Activated CD4-positive, alpha-beta memory T cell treated with anti-CD3 and anti-CD28 coated beads for 36 hours (primary cell): ENCODE data around the gene ZNF784. TPM values are rescaled to one million over a fixed set of nuclear protein-coding genes. Genes with fewer than 3 reads are reported as not detected.

Experiments used
- CTCF ChIA-PET: fragments of 350-600 bp; sonication (Branson Sonifier 250); formaldehyde crosslinking; loops from one replicate; lab custom pipeline; 2021; ENCODE audit warnings: antibody characterized with exemption, inconsistent platforms; lab: Charles Lee
- POLR2A ChIA-PET: fragments of 350-600 bp; sonication (Branson Sonifier 250); formaldehyde crosslinking; loops from one replicate; lab custom pipeline; 2021; ENCODE audit warnings: antibody characterized with exemption; lab: Charles Lee
- DNase-seq: peaks from one replicate; pipeline ENCODE4 v3.0.0-alpha.2; 2020
- H3K27ac Mint-ChIP-seq: one replicate; pipeline ENCODE4 v1.8.0; 2021; ENCODE audit warnings: mixed read lengths
- H3K27me3 Mint-ChIP-seq: one replicate; pipeline ENCODE4 v1.8.0; 2021; ENCODE audit warnings: mixed read lengths
- H3K36me3 Mint-ChIP-seq: one replicate; pipeline ENCODE4 v1.8.0; 2021; ENCODE audit warnings: mixed read lengths
- H3K4me1 Mint-ChIP-seq: one replicate; pipeline ENCODE4 v1.8.0; 2021; ENCODE audit warnings: low read depth, mixed read lengths
- H3K4me3 Mint-ChIP-seq: one replicate; pipeline ENCODE4 v1.8.0; 2021; ENCODE audit warnings: mild to moderate bottlenecking, mixed read lengths
- H3K9me3 Mint-ChIP-seq: one replicate; pipeline ENCODE4 v1.8.0; 2021; ENCODE audit warnings: mixed read lengths
- intact Hi-C: fragments of 100-400 bp; cut with micrococcal nuclease; formaldehyde crosslinking; loops from one replicate; pipeline ENCODE4 v1.15.1; 2023
- total RNA-seq, 2 experiments: library from RNA; stranded (reverse); gene quantifications; one replicate each; pipeline ENCODE4 v1.2.3, GENCODE V29; 2021

Gene ZNF784
- total RNA-seq, 2 experiments from 2014 or later = 3.9 to 4.4 TPM

DNA sequence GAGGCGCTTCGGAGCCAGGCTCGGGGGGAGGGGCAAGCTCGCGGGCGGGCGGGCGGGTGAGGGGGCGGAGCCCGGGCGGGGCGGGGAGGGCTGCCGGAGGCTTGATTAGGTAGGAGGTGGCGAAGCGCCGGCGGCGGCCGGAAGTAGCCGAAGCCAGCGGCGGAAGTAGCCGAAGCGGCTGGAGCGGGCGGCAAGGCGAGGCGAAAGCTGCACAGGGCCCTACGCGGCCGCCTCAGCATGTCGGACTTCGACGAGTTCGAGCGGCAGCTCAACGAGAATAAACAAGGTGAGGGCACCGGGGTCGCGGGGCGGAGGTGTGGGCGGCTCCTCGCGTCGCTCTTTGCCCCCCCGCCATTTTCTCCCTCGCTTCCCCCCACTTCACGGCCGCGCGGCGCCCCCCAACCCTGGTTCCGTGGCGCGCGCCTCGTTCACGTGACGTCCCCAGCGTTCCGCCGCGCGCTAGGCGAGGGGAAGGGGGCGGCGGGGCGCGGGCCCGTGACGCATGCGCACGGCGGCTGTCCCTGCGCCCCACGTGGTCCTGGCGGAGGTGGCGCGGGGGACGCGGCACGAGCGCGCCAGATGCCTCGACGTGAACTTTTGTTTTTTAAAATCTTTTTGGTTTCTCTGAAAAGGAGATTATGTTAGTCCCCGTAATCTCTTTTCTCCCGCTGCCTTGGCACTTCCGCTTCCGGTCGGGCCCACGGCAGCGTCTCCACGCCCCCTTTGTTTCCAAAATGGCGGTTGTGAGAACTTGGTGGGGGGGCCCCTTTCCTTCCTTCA lies 30.7 kb upstream of the ZNF784 start, which contains the start of gene U2AF2:
Gene U2AF2 (plus strand): TSS at position 168 of the 780 bp plus-strand sequence. CDS start 70 bp downstream, at position 238.
- Mint-ChIP-seq H3K4me3 (peak within 1 kb of the TSS; percentile 93), H3K9me3 (no peaks in the 10 kb centered on the region), H3K36me3 (peaks cover 32% of the 10 kb centered on the region), H3K27ac (peak within 1 kb of the TSS; percentile 100), H3K4me1 (peaks cover 29% of the 10 kb centered on the region), H3K27me3 (no peaks in the 10 kb centered on the region)
- ChIA-PET POLR2A (interaction anchor here (0.6 to 1.7 kb wide), 8 partner anchors 12 to 347 kb away, joined by 3 to 19 read pairs (median 4); partner anchors contain the start of genes FIZ1, KMT5C, UBE2S and ZNF581), CTCF (interaction anchor here (0.7 to 2.3 kb wide), 13 partner anchors 9 to 404 kb away, joined by 3 to 31 read pairs (median 5); partner anchors contain the start of genes FIZ1 and ZNF581)
- peak; percentile 97 for DNase-seq
- intact Hi-C loops = loop anchor here (1.0 to 10.0 kb wide), 11 partner anchors 12 to 1463 kb away; partner anchors contain the start of genes EPN1, FIZ1, LENG8 and PPP1R12C

DNA sequence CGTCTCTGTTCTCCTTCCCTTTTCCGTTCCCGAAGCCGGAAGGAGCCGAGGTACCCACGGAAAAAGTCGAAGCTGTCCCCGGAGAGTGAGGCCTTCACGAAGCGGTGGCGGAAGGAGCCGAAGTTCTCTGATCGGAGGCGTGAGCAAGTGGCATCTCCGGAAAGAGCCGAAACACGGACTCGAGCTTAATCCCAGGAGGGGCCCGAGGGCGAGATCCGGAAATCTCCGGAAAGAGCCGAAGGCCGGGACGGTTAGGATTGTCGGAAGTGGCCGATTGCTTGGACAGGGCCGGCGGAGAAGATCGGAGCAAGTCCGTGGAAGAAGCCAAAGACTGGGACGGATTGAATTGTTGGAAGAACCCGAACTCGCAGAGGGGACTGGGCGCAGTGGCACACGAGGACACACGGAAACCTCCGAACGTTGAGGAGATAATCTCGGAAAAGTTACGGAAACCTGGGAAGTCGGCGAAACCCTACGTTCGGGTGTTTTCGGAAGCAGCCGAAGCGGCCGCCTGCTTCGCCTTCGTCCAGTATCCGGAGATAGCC lies 30.0 kb upstream of the ZNF784 start:
- intact Hi-C loops = loop anchor here (1.0 to 10.0 kb wide), 9 partner anchors 11 to 1462 kb away; partner anchors contain the start of genes FIZ1, LENG8, RPL28 and TSEN34
- ChIA-PET CTCF (interaction anchor here (0.7 to 2.3 kb wide), 14 partner anchors 9 to 404 kb away, joined by 3 to 31 read pairs (median 5); partner anchors contain the start of genes FIZ1 and ZNF581), POLR2A (interaction anchor here (0.7 to 1.7 kb wide), 7 partner anchors 11 to 315 kb away, joined by 3 to 19 read pairs (median 4); partner anchors contain the start of genes FIZ1, KMT5C, UBE2S and ZNF581)
- Mint-ChIP-seq H3K4me3 (peak overlapping the region; percentile 93), H3K27me3 (no peaks in the 10 kb centered on the region), H3K4me1 (peaks cover 28% of the 10 kb centered on the region), H3K27ac (peak overlapping the region; percentile 100), H3K9me3 (no peaks in the 10 kb centered on the region), H3K36me3 (peaks cover 26% of the 10 kb centered on the region)
- DNase-seq = peak; percentile 100

DNA sequence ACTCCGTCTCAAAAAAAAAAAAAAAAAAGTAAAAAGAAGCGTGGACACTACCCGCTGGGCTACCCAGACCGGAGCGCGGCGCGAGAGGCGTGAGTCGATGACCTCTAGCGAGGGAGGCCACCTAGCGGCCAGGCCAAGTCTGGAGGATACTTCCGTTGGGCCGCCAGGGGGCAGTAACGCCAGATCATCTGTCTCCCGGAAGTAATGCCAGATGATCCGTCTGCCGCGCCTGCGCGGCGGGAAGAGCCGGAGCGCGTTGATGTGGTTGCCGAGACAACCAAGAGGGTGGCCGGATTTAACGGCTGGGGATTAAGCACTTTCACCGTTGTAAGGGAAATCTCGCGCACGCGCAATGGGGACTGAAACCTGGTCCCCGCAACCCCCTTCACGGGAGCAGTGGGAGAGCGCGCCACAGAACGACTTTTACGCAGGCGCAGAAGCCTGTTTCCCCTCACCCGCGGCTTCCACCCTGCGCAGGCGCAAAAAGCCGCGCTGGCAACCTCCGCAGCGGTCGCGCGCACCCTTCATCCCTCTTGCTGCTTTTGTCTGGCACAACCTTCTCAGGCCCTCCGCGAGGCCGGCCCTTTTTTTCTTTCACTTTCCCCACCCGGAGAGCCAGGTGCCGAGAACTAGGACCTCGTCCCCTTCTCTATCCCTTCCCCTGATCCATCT lies 29.4 kb upstream of the ZNF784 start:
- Mint-ChIP-seq H3K4me1 (peaks cover 29% of the 10 kb centered on the region), H3K36me3 (peaks cover 24% of the 10 kb centered on the region), H3K9me3 (no peaks in the 10 kb centered on the region), H3K27ac (peak overlapping the region; percentile 100), H3K27me3 (no peaks in the 10 kb centered on the region), H3K4me3 (peak overlapping the region; percentile 93)
- POLR2A ChIA-PET = interaction anchor here (0.7 to 1.7 kb wide), 7 partner anchors 11 to 315 kb away, joined by 3 to 19 read pairs (median 4); partner anchors contain the start of genes FIZ1, KMT5C, UBE2S and ZNF581
- intact Hi-C loops = loop anchor here (1.0 to 10.0 kb wide), 10 partner anchors 10 to 1461 kb away; partner anchors contain the start of genes FIZ1, LENG8, RPL28 and TSEN34
- DNase-seq = peak; percentile 98
- CTCF ChIA-PET = interaction anchor here (0.7 to 2.3 kb wide), 21 partner anchors 8 to 427 kb away, joined by 3 to 31 read pairs (median 5); partner anchors contain the start of genes FIZ1, ZNF581 and ZNF784

DNA sequence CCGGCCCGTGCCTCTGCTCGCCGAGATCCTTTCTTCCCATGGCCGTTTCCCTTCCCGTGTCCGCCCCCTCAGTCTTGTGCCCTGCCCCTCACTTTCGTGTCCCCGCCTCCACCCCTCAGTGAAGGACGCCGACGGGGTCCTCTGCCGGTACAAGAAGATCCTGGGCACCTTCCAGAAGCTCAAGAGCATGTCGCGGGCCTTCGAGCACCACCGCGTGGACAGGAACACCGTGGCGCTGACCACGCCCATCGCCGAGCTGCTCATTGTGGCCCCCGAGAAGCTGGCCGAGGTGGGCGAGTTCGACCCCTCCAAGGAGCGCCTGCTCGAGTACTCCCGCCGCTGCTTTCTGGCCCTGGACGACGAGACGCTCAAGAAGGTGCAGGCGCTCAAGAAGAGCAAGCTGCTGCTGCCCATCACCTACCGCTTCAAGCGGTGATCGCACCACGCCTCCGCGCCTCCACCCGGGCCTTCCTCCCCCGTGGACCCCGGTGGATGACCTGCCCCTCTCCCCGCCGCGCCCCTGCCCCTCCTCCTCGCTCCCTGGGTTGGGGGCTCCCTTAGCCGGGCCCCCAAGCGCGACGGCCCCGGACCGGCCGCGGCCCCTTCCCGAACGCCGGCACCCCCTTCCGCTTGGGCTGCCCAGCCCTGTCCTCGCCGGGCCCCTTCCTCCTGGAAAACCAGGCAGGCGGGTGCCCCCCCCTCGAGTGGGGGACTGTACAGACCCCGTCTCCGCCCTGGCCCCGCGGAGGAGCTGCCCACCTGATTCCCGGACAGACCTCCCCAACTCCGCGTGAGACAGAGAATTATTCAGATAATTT lies 28.2 kb upstream of the ZNF784 start:
- ChIA-PET POLR2A (no interaction called here), CTCF (interaction anchor here (0.6 to 2.3 kb wide), 14 partner anchors 8 to 428 kb away, joined by 3 to 17 read pairs (median 4); partner anchors contain the start of genes ISOC2, ZNF581 and ZNF784)
- Mint-ChIP-seq H3K9me3 (no peaks in the 10 kb centered on the region), H3K27ac (peak overlapping the region; percentile 28), H3K4me1 (peaks cover 25% of the 10 kb centered on the region), H3K36me3 (peaks cover 19% of the 10 kb centered on the region), H3K27me3 (no peaks in the 10 kb centered on the region), H3K4me3 (no peak overlapping the region)
- intact Hi-C loops = loop anchor here (1.0 to 10.0 kb wide), 4 partner anchors 20 to 1460 kb away; partner anchors contain the start of genes LENG8, TSEN34 and ZSCAN5A
- no peak for DNase-seq

DNA sequence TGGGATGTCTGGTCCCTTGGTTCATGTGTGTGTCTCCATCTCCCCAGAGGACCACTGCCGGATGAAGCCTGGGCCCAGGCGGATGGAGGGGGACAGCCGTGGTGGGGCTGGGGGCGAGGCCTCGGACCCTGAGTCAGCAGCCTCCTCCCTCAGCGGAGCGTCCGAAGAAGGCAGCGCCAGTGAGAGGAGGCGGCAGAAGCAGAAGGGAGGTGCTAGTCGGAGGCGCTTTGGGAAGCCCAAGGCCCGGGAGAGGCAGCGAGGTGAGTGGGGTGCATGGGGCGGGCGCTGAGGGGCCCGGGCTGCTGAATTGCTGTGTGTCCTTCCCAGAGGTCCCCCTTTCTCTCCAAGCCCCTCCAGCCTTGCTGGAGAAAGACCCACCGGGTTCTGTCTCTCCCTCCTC lies 26.9 kb upstream of the ZNF784 start:
- intact Hi-C loops = loop anchor here (5.0 to 10.0 kb wide), 3 partner anchors 664 to 1459 kb away; partner anchors contain the start of genes LENG8, TSEN34 and ZSCAN5A
- Mint-ChIP-seq H3K27me3 (no peaks in the 10 kb centered on the region), H3K4me1 (peaks cover 25% of the 10 kb centered on the region), H3K9me3 (no peaks in the 10 kb centered on the region), H3K4me3 (no peak overlapping the region), H3K36me3 (peaks cover 10% of the 10 kb centered on the region), H3K27ac (no peak overlapping the region)
- no peak for DNase-seq
- POLR2A ChIA-PET = no interaction called here
- CTCF ChIA-PET = no interaction called here

DNA sequence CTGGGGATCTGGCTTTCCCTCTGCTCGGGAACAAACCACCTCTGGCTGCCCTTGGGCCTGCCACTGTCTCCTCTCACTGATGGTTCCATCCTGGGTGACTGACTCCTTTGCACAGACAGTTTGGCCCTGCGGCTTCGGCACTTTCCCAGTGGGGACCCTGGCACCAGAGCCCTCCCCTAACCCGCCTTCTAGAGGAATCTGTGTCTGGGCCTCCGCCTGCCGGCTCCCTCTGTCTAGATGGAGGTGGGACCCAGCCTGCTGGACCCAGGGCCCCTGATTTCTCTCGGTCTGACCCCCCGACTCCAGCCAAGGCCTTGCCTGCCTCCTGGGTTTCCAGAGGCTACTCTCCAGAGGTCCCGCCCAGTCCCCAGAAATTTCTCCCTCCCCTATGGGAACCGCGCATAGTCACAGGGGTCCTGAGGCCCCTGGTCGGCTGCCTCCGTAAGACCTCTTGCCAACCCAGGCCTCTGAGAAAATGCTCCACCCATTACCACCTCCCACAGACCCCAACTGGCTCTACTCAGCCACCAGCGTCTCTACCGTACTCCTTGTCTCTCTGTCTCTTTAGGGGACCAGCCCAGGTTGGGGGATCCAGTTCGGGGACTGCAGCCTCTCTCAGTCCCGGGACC lies 26.4 kb upstream of the ZNF784 start:
- H3K36me3 Mint-ChIP-seq = peaks cover 5% of the 10 kb centered on the region
- no peak overlapping the region for H3K27ac Mint-ChIP-seq
- no peaks in the 10 kb centered on the region for H3K27me3 Mint-ChIP-seq
- intact Hi-C loops = loop anchor here (5.0 to 10.0 kb wide), 3 partner anchors 664 to 1458 kb away; partner anchors contain the start of genes LENG8, TSEN34 and ZSCAN5A
- ChIA-PET CTCF (interaction anchor here (1.0 kb wide), 1 partner anchor 18 kb away, joined by 5 read pairs; no protein-coding TSS in a partner anchor), POLR2A (no interaction called here)
- no peaks in the 10 kb centered on the region for H3K9me3 Mint-ChIP-seq
- H3K4me1 Mint-ChIP-seq = peaks cover 21% of the 10 kb centered on the region
- DNase-seq = no peak
- no peak overlapping the region for H3K4me3 Mint-ChIP-seq

DNA sequence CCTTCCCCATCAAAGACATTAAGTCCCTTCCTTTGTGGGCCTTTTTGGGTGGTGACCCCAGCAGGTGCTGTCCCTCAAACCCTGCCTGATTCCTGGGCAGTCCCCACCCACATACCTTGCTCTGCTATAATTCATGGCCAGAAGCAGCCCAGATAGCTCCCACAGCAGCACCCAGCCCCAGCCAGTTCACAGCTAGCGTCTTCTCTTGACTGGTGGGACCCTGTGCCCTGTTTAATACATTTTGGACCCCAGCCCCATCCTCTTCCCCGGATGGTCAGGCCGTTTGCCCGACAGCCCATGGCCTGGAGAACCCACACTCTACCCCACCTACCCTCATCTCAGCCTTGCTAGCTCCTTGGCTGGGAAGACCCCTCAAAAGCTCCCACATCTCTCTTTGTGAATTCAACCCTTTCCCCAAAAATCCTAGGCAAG lies 25.8 kb upstream of the ZNF784 start:
- Mint-ChIP-seq H3K9me3 (no peaks in the 10 kb centered on the region), H3K27ac (no peak overlapping the region), H3K27me3 (no peaks in the 10 kb centered on the region), H3K4me1 (peaks cover 27% of the 10 kb centered on the region), H3K36me3 (peaks cover 5% of the 10 kb centered on the region), H3K4me3 (no peak overlapping the region)
- ChIA-PET CTCF (interaction anchor here (1.0 kb wide), 1 partner anchor 17 kb away, joined by 5 read pairs; no protein-coding TSS in a partner anchor), POLR2A (no interaction called here)
- intact Hi-C loops = loop anchor here (5.0 to 10.0 kb wide), 3 partner anchors 665 to 1458 kb away; partner anchors contain the start of genes LENG8, TSEN34 and ZSCAN5A
- peak; percentile 47 for DNase-seq

DNA sequence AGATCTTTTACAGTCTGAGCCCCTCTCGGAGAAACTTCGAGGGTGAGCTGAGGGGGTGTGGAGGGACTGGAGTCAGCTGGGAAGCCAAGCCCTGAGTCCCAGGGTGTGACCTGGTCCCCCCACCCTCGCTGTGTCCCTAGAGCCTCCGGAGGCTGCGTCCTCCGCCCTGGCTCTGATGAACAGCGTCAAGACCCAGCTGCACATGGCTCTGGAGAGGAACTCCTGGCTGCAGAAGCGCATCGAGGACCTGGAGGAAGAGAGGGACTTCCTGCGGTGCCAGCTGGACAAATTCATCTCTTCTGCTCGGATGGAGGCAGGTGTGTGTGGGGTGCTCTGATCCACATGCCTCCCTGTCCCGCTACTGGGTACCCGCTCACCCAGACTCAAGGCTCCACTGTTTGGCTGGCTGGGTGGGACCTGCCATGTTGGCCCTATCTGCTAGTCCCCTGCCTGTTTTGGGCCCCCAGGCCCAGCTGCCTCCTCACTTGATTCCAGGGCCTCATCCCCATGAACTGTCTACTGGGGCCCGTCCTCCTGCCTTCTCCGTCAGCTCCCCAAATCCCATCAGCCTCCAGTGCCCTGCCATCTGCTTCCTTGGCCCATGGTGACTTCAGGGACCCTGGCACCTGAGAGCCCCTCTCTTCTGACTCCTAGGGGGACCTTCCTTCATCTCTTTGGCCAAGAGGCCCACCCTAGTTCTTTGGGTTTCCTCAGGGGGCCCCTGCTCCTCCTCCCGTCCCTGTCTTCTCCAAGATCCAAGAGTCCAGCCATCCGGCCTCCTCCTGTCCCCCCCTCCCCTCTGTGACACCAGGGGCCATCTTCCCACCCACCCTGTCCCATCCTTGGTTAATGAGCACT lies 25.1 kb upstream of the ZNF784 start:
- Mint-ChIP-seq H3K27ac (peak overlapping the region; percentile 11), H3K4me3 (peak overlapping the region; percentile 26), H3K27me3 (no peaks in the 10 kb centered on the region), H3K9me3 (no peaks in the 10 kb centered on the region), H3K36me3 (peaks cover 5% of the 10 kb centered on the region), H3K4me1 (peaks cover 30% of the 10 kb centered on the region)
- intact Hi-C loops = loop anchor here (5.0 to 10.0 kb wide), 3 partner anchors 665 to 1457 kb away; partner anchors contain the start of genes LENG8, TSEN34 and ZSCAN5A
- ChIA-PET CTCF (interaction anchor here (1.0 kb wide), 1 partner anchor 17 kb away, joined by 5 read pairs; no protein-coding TSS in a partner anchor), POLR2A (interaction anchor here (0.6 kb wide), 1 partner anchor 8 kb away, joined by 3 read pairs; no protein-coding TSS in a partner anchor)
- no peak for DNase-seq

DNA sequence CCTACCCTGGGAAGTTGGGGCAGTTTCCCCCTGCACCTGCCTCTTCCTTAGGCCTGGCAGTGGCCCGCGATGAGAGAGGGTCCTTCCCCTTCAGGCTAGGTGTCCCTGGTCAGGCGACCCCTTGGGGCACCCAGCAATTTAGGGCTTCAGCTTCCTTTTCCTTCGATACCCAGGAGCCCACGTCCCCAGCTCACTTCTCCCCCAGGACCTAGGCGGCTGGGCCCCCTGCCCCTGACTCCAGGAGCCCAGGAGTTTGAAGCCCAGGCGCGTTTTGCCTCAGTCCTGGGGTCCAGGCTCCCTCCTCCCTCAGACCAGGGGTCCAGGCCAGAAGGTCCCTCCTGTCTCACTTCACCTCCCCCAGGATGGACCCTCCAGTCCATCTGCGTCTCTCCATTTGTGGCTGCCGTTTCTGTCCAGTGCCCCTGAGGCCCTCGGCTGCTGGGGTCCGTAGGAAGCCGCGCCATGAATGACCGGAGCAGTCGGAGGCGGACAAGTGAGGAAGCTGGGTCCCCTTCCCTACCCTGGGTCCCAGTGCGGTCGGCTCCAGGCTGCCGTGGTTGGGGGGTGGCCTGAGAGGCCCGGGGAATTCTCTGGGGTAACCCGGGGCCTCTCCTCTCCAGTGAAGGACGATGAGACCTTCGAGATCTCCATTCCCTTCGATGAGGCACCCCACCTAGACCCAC lies 24.4 kb upstream of the ZNF784 start:
- peak overlapping the region; percentile 63 for H3K4me3 Mint-ChIP-seq
- POLR2A ChIA-PET = no interaction called here
- H3K27ac Mint-ChIP-seq = peak overlapping the region; percentile 42
- intact Hi-C loops = no loop called here
- H3K9me3 Mint-ChIP-seq = no peaks in the 10 kb centered on the region
- CTCF ChIA-PET = interaction anchor here (2.1 kb wide), 1 partner anchor 16 kb away, joined by 17 read pairs; no protein-coding TSS in a partner anchor
- no peak for DNase-seq
- H3K4me1 Mint-ChIP-seq = peaks cover 34% of the 10 kb centered on the region
- H3K36me3 Mint-ChIP-seq = peaks cover 9% of the 10 kb centered on the region
- no peaks in the 10 kb centered on the region for H3K27me3 Mint-ChIP-seq
